Measurements from ENCODE around the gene DDR2.

Gene DDR2

GRCh38 chr1:162674034-162674608 is 41.9 kb downstream of the DDR2 start:
- no peak for DNase-seq

GRCh38 chr1:162676087-162676486 is 43.8 kb downstream of the DDR2 start:
- DNase-seq = no peak

- no peak for DNase-seq
Measured at GRCh38 chr1:162676750-162677149, 44.5 kb downstream of the DDR2 start.

GRCh38 chr1:162677607-162678371 is 45.5 kb downstream of the DDR2 start:
- DNase-seq = no peak

GRCh38 chr1:162678439-162678838 is 46.2 kb downstream of the DDR2 start:
- DNase-seq = no peak

- no peak for DNase-seq
Measured at GRCh38 chr1:162679298-162679697, 47.0 kb downstream of the DDR2 start.

- no peak for DNase-seq
Measured at GRCh38 chr1:162680419-162681121, 48.3 kb downstream of the DDR2 start.

- no peak for DNase-seq
Measured at GRCh38 chr1:162681122-162681436, 48.8 kb downstream of the DDR2 start.

- DNase-seq = no peak
Measured at GRCh38 chr1:162682013-162682419, 49.8 kb downstream of the DDR2 start.

GRCh38 chr1:162687870-162688269 is 55.6 kb downstream of the DDR2 start:
- no peak for DNase-seq

- no peak for DNase-seq
Measured at GRCh38 chr1:162688521-162688920, 56.3 kb downstream of the DDR2 start.

GRCh38 chr1:162688931-162689330 is 56.7 kb downstream of the DDR2 start:
- no peak for DNase-seq

- no peak for DNase-seq
Measured at GRCh38 chr1:162689745-162690671, 57.7 kb downstream of the DDR2 start.

- no peak for DNase-seq
Measured at GRCh38 chr1:162690672-162691434, 58.6 kb downstream of the DDR2 start.

GRCh38 chr1:162691999-162692575 is 59.8 kb downstream of the DDR2 start:
- DNase-seq = no peak

GRCh38 chr1:162694911-162695310 is 62.6 kb downstream of the DDR2 start:
- no peak for DNase-seq

- no peak for DNase-seq
Measured at GRCh38 chr1:162695687-162696086, 63.4 kb downstream of the DDR2 start.

GRCh38 chr1:162696286-162696862 is 64.1 kb downstream of the DDR2 start:
- no peak for DNase-seq

- DNase-seq = no peak
Measured at GRCh38 chr1:162697140-162697895, 65.1 kb downstream of the DDR2 start.

GRCh38 chr1:162699366-162699765 is 67.1 kb downstream of the DDR2 start:
- no peak for DNase-seq

- no peak for DNase-seq
Measured at GRCh38 chr1:162700131-162700530, 67.9 kb downstream of the DDR2 start.

Measured in stimulated activated CD4-positive, alpha-beta T cell treated with anti-CD3 and anti-CD28 coated beads, Interleukin-1b, Interleukin-23, amount 100 ng/mL, for 48 hours (primary cell).